Transverse colon (tissue), 4 donors: Measurements from ENCODE around the gene ZMIZ2.
"Not testable (repeated sequence)": the region's sequence is repeated elsewhere in the genome, so short reads cannot be mapped to it uniquely, and the experiment has no call there.

Source experiments
- POLR2A ChIP-seq: fragments of 450-650 bp; IDR thresholded peaks from one replicate; pipeline ENCODE4 v1.6.1; 2016; ENCODE audit warnings: antibody characterized with exemption, mild to moderate bottlenecking, moderate library complexity
- POLR2AphosphoS5 ChIP-seq, 3 donors: sonication (generic); formaldehyde crosslinking; IDR thresholded peaks; one replicate each; pipeline ENCODE4 v1.6.1; 2016; ENCODE audit warnings: antibody characterized with exemption in 3 of 3
- TF ChIP-seq, protein P1 (sequence below), 5 experiments: fragments of 200-600 bp in 3 of 5; fragments of 450-650 bp in 2 of 5; sonication (generic) in 3 of 5; IDR thresholded peaks; 1 replicate in 2 of 5; 2 replicates in 3 of 5; pipeline ENCODE4 v1.5.1; 2016 to 2017; ENCODE audit warnings: antibody characterized with exemption in 5 of 5, inconsistent platforms in 3 of 5, mild to moderate bottlenecking in 2 of 5, moderate library complexity in 1 of 5

DNA sequence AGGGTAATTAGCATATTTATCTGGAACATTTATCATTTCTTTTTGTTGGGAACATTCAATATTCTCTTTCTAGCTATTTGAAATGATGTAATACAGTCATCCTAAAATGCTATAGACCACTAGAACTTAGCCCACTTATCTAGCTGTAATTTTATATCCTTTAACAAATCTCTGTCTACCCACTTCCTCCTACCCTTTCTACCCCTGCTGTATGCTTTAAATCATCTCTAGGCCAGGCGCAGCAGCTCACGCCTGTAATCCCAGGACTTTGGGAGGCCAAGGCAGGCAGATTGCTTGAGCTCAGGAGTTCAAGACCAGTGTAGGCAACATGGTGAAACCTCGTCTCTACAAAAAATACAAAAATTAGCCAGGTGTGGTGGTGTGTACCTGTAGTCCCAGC lies 25.8 kb downstream of the ZMIZ2 start:
- TF ChIP-seq, protein P1, sequence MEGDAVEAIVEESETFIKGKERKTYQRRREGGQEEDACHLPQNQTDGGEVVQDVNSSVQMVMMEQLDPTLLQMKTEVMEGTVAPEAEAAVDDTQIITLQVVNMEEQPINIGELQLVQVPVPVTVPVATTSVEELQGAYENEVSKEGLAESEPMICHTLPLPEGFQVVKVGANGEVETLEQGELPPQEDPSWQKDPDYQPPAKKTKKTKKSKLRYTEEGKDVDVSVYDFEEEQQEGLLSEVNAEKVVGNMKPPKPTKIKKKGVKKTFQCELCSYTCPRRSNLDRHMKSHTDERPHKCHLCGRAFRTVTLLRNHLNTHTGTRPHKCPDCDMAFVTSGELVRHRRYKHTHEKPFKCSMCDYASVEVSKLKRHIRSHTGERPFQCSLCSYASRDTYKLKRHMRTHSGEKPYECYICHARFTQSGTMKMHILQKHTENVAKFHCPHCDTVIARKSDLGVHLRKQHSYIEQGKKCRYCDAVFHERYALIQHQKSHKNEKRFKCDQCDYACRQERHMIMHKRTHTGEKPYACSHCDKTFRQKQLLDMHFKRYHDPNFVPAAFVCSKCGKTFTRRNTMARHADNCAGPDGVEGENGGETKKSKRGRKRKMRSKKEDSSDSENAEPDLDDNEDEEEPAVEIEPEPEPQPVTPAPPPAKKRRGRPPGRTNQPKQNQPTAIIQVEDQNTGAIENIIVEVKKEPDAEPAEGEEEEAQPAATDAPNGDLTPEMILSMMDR (IDR thresholded peaks at IDR 0.05) = not testable (repeated sequence)
- not testable (repeated sequence) for TF ChIP-seq POLR2AphosphoS5 (IDR thresholded peaks at IDR 0.05); POLR2A
